Neural cell (in vitro differentiated cells): Measurements from ENCODE around the gene CYP27A1. TPM values are rescaled to one million over a fixed set of nuclear protein-coding genes. Genes with fewer than 3 reads are reported as not detected.

Experiments
- H2AFZ ChIP-seq: fragments of 200-600, 300-800 bp; sonication (generic), shearing (Covaris generic); 2 replicates; pipeline ENCODE4 v1.6.0; 2014; ENCODE audit warnings: low read depth, mild to moderate bottlenecking, antibody characterized with exemption, low read length, moderate library complexity
- H3F3A ChIP-seq: fragments of 200-600 bp; shearing (Covaris generic); 2 replicates; pipeline ENCODE4 v1.6.1; 2016; ENCODE audit warnings: mild to moderate bottlenecking, moderate library complexity, mixed read lengths, antibody characterized with exemption, low read length; ENCODE audit not compliant: insufficient read depth, poor library complexity, severe bottlenecking
- H3K27ac ChIP-seq: fragments of 200-600, 300-800 bp; sonication (generic), shearing (Covaris generic); 2 replicates; pipeline ENCODE4 v1.5.1; 2014; ENCODE audit warnings: mild to moderate bottlenecking, low read length, moderate library complexity
- H3K27me3 ChIP-seq: fragments of 300-800, 200-600 bp; sonication (generic), shearing (Covaris generic); 2 replicates; pipeline ENCODE4 v1.6.0; 2014; ENCODE audit warnings: mild to moderate bottlenecking, low read depth, low read length, moderate library complexity; ENCODE audit not compliant: insufficient read depth
- H3K36me3 ChIP-seq: fragments of 300-800, 200-600 bp; sonication (generic), shearing (Covaris generic); 2 replicates; pipeline ENCODE4 v1.5.1; 2014; ENCODE audit warnings: mild to moderate bottlenecking, antibody characterized with exemption, low read length, moderate library complexity; ENCODE audit not compliant: insufficient read depth
- H3K4me2 ChIP-seq: fragments of 300-800, 200-600 bp; sonication (generic), shearing (Covaris generic); 2 replicates; pipeline ENCODE4 v1.6.0; 2014; ENCODE audit warnings: mild to moderate bottlenecking, low read length
- H3K4me3 ChIP-seq: fragments of 300-800, 200-600 bp; sonication (generic), shearing (Covaris generic); 2 replicates; pipeline ENCODE4 v1.5.1; 2014; ENCODE audit warnings: mild to moderate bottlenecking, low read length, moderate library complexity
- H3K79me2 ChIP-seq: fragments of 200-600 bp; shearing (Covaris generic); replicated peaks from 2 replicates; pipeline ENCODE4 v1.6.0; 2014; ENCODE audit warnings: mild to moderate bottlenecking, low read length, moderate library complexity; ENCODE audit not compliant: insufficient read depth
- H3K9ac ChIP-seq: fragments of 300-800, 200-600 bp; sonication (generic), shearing (Covaris generic); 2 replicates; pipeline ENCODE4 v1.6.1; 2016; ENCODE audit warnings: mild to moderate bottlenecking, low read length, mixed read lengths
- H3K9me2 ChIP-seq: fragments of 200-600 bp; shearing (Covaris generic); 2 replicates; pipeline ENCODE4 v1.6.1; 2016; ENCODE audit warnings: mild to moderate bottlenecking, low read length, mixed read lengths; ENCODE audit not compliant: insufficient read depth
- H3K9me3 ChIP-seq: fragments of 200-600, 300-800 bp; sonication (generic), shearing (Covaris generic); 2 replicates; pipeline ENCODE4 v1.6.1; 2016; ENCODE audit warnings: mild to moderate bottlenecking, mixed run types, low read length, moderate library complexity, mixed read lengths
- H4K20me1 ChIP-seq: fragments of 200-600 bp; shearing (Covaris generic); 2 replicates; pipeline ENCODE4 v1.6.1; 2016; ENCODE audit warnings: mild to moderate bottlenecking, mixed run types; ENCODE audit not compliant: insufficient read depth
- CTCF ChIP-seq: fragments of 450-650 bp; IDR thresholded peaks from 2 replicates; pipeline ENCODE4 v1.5.1; 2014; ENCODE audit warnings: antibody characterized with exemption, mild to moderate bottlenecking, moderate library complexity; ENCODE audit not compliant: poor library complexity, severe bottlenecking
- EP300 ChIP-seq: fragments of 450-650 bp; conservative IDR thresholded peaks from 2 replicates; pipeline ENCODE4 v1.6.1; 2014; ENCODE audit warnings: antibody characterized with exemption, mild to moderate bottlenecking, moderate library complexity; ENCODE audit not compliant: poor library complexity, severe bottlenecking
- EZH2 ChIP-seq: fragments of 200-600, 300-800 bp; shearing (Covaris generic), sonication (generic); IDR thresholded peaks from 2 replicates; pipeline ENCODE4 v1.6.1; 2014; ENCODE audit warnings: antibody characterized with exemption, low read length, borderline replicate concordance, mild to moderate bottlenecking; ENCODE audit not compliant: insufficient read depth, poor library complexity, severe bottlenecking
- MXI1 ChIP-seq: fragments of 450-650 bp; conservative IDR thresholded peaks from 2 replicates; pipeline ENCODE4 v1.6.1; 2014; ENCODE audit warnings: antibody characterized with exemption, mild to moderate bottlenecking; ENCODE audit not compliant: poor library complexity, severe bottlenecking
- POLR2AphosphoS5 ChIP-seq: IDR thresholded peaks from 2 replicates; pipeline ENCODE4 v1.6.1; 2012
- RAD21 ChIP-seq: fragments of 450-650 bp; conservative IDR thresholded peaks from 2 replicates; pipeline ENCODE4 v1.6.1; 2014; ENCODE audit warnings: antibody characterized with exemption, mild to moderate bottlenecking, moderate library complexity
- REST ChIP-seq: IDR thresholded peaks from 2 replicates; pipeline ENCODE4 v1.6.1; 2012; ENCODE audit warnings: borderline replicate concordance
- SMC3 ChIP-seq: fragments of 450-650 bp; conservative IDR thresholded peaks from 2 replicates; pipeline ENCODE4 v1.6.1; 2014; ENCODE audit warnings: antibody characterized with exemption, mild to moderate bottlenecking, moderate library complexity; ENCODE audit not compliant: poor library complexity
- TAF1 ChIP-seq: IDR thresholded peaks from 2 replicates; pipeline ENCODE4 v1.6.1; 2012; ENCODE audit warnings: low read depth
- polyA plus RNA-seq: library from polyadenylated mRNA; depleted of rRNA; stranded (reverse); fragments of >200 nt; gene quantifications from 2 replicates; pipeline ENCODE4 v1.2.3, GENCODE V29; 2014

The CYP27A1 gene
- polyA plus RNA-seq, 1 donor from 2014 or later = not detected

- H2AFZ ChIP-seq = no peak overlapping the region
- no peak overlapping the region for H3K9ac ChIP-seq
- no peaks in the 10 kb centered on the region for H3K9me3 ChIP-seq
- no peaks in the 10 kb centered on the region for H3K36me3 ChIP-seq
- TF ChIP-seq MXI1 = no peak
- TF ChIP-seq SMC3 = no peak
- TF ChIP-seq RAD21 = no peak
- no peak overlapping the region for H3K4me3 ChIP-seq
- no peaks in the 10 kb centered on the region for H3K9me2 ChIP-seq
- no peak overlapping the region for H3K4me2 ChIP-seq
- no peaks in the 10 kb centered on the region for H3K79me2 ChIP-seq
- H3K27ac ChIP-seq = no peak overlapping the region
- no peaks in the 10 kb centered on the region for H3K27me3 ChIP-seq
- no peaks in the 10 kb centered on the region for H4K20me1 ChIP-seq
- H3F3A ChIP-seq = no peaks in the 10 kb centered on the region
Measured at GRCh38 chr2:218755567-218756404, 26.2 kb upstream of the CYP27A1 start.

GRCh38 chr2:218756599-218757377 lies 25.2 kb upstream of the CYP27A1 start:
- Histone ChIP-seq H3K4me2 (no peak overlapping the region), H3K79me2 (no peaks in the 10 kb centered on the region), H3K4me3 (no peak overlapping the region), H3K36me3 (no peaks in the 10 kb centered on the region), H3K9me3 (no peaks in the 10 kb centered on the region), H2AFZ (no peak overlapping the region), H4K20me1 (no peaks in the 10 kb centered on the region), H3K27ac (no peak overlapping the region), H3F3A (no peaks in the 10 kb centered on the region), H3K27me3 (no peaks in the 10 kb centered on the region), H3K9me2 (no peaks in the 10 kb centered on the region), H3K9ac (no peak overlapping the region)
- TF ChIP-seq SMC3 (no peak), CTCF (no peak), POLR2AphosphoS5 (no peak), RAD21 (no peak), TAF1 (no peak), EZH2 (no peak), MXI1 (no peak), EP300 (no peak), REST (no peak)
